GM13977 (cell line): Measurements from ENCODE around the gene SLC5A10.
"Not testable (repeated sequence)": the region's sequence is repeated elsewhere in the genome, so short reads cannot be mapped to it uniquely, and the experiment has no call there.

ENCODE experiments used
- DNase-seq: peaks from one replicate; pipeline ENCODE4 v3.0.0; 2012; ENCODE audit warnings: low spot score
- CTCF ChIP-seq: IDR thresholded peaks from 2 replicates; pipeline ENCODE4 v1.5.1; 2012; ENCODE audit warnings: mild to moderate bottlenecking, control low read depth; ENCODE audit not compliant: insufficient read depth; ENCODE audit errors: extremely low read depth, missing control alignments
- in situ Hi-C: fragments of 300-500 bp; cut with MboI; formaldehyde crosslinking; loops from one replicate; pipeline ENCODE4 v1.12.0; 2022; ENCODE audit warnings: low sequenced_read_pairs, low pct_unique_long_range_greater_than_20kb, mixed read lengths, inconsistent platforms; ENCODE audit not compliant: unreplicated experiment

The SLC5A10 gene

GRCh38 chr17:18917506-18918032 is 34.4 kb upstream of the SLC5A10 start:
- TF ChIP-seq CTCF = no peak
- in situ Hi-C loops = no loop called here
- DNase-seq = no peak

- DNase-seq = no peak
- in situ Hi-C loops = no loop called here
- TF ChIP-seq CTCF = no peak
Measured at GRCh38 chr17:18919963-18920362, 32.0 kb upstream of the SLC5A10 start.

GRCh38 chr17:18920911-18921441 is 31.0 kb upstream of the SLC5A10 start:
- no peak for DNase-seq
- no peak for TF ChIP-seq CTCF
- in situ Hi-C loops = no loop called here

- in situ Hi-C loops = no loop called here
- no peak for TF ChIP-seq CTCF
- DNase-seq = no peak
Measured at GRCh38 chr17:18921485-18921884, 30.5 kb upstream of the SLC5A10 start.

- in situ Hi-C loops = no loop called here
- TF ChIP-seq CTCF = no peak
- peak; percentile 63 for DNase-seq
Measured at GRCh38 chr17:18921912-18922451, 30.0 kb upstream of the SLC5A10 start.

GRCh38 chr17:18922596-18922995 is 29.4 kb upstream of the SLC5A10 start:
- DNase-seq, in situ Hi-C loops: not testable (repeated sequence)

- DNase-seq = no peak
- no peak for TF ChIP-seq CTCF
- in situ Hi-C loops = loop anchor here (25.0 kb wide), 1 partner anchor 113 kb away; no protein-coding TSS in a partner anchor
Measured at GRCh38 chr17:18925187-18925586, 26.8 kb upstream of the SLC5A10 start.
